SK-N-SH (cell line): ENCODE data around the gene SLC25A38.

Experiments
- CTCF ChIP-seq: fragments of 200-600 bp; sonication (generic); IDR thresholded peaks from 2 replicates; pipeline ENCODE4 v1.6.1; 2017; ENCODE audit warnings: antibody characterized with exemption, mild to moderate bottlenecking, moderate library complexity
- FOSL2 ChIP-seq: IDR thresholded peaks from 2 replicates; pipeline ENCODE4 v1.4.0; 2012; ENCODE audit warnings: low read depth, mild to moderate bottlenecking, moderate library complexity, borderline replicate concordance
- GABPA ChIP-seq: IDR thresholded peaks from 2 replicates; pipeline ENCODE4 v1.4.0; 2012; ENCODE audit warnings: low read depth, mild to moderate bottlenecking
- MAX ChIP-seq: IDR thresholded peaks from 2 replicates; pipeline ENCODE4 v1.4.0; 2012; ENCODE audit warnings: low read depth
- POLR2AphosphoS5 ChIP-seq: IDR thresholded peaks from 2 replicates; pipeline ENCODE4 v1.6.1; 2012; ENCODE audit warnings: low read depth, low read length
- RAD21 ChIP-seq: IDR thresholded peaks from 2 replicates; pipeline ENCODE4 v1.6.1; 2012; ENCODE audit warnings: mild to moderate bottlenecking, low read length
- SMC3 ChIP-seq: IDR thresholded peaks from 2 replicates; pipeline ENCODE4 v1.6.1; 2012; ENCODE audit warnings: low read depth, low read length, improper control_type of control experiment
- TAF1 ChIP-seq: IDR thresholded peaks from 2 replicates; pipeline ENCODE4 v1.6.1; 2012; ENCODE audit warnings: low read depth, mild to moderate bottlenecking, low read length, moderate library complexity, borderline replicate concordance
- USF1 ChIP-seq: IDR thresholded peaks from 2 replicates; pipeline ENCODE4 v1.4.0; 2012; ENCODE audit warnings: low read depth, borderline replicate concordance
- YY1 ChIP-seq: IDR thresholded peaks from 2 replicates; pipeline ENCODE4 v1.4.0; 2012; ENCODE audit warnings: low read depth, mild to moderate bottlenecking

GRCh38 chr3:39408493-39409372 is 25.6 kb downstream of the SLC25A38 start:
- no peak for TF ChIP-seq CTCF
- no peak for TF ChIP-seq GABPA
- no peak for TF ChIP-seq RAD21
- TF ChIP-seq POLR2AphosphoS5 = no peak
- TF ChIP-seq MAX = no peak
- TF ChIP-seq YY1 = no peak
- no peak for TF ChIP-seq USF1
- TF ChIP-seq TAF1 = no peak
- TF ChIP-seq FOSL2 = no peak
- no peak for TF ChIP-seq SMC3
